NCI-H82 treated with DMSO at 0.1 percent for 48 hours (cell line): Measurements from ENCODE around the gene TTC9.

Experiments
- DNase-seq: peaks from one replicate; lab custom pipeline; 2025; ENCODE audit not compliant: unreplicated experiment; lab: John Stamatoyannopoulos, UW

Gene TTC9

DNA sequence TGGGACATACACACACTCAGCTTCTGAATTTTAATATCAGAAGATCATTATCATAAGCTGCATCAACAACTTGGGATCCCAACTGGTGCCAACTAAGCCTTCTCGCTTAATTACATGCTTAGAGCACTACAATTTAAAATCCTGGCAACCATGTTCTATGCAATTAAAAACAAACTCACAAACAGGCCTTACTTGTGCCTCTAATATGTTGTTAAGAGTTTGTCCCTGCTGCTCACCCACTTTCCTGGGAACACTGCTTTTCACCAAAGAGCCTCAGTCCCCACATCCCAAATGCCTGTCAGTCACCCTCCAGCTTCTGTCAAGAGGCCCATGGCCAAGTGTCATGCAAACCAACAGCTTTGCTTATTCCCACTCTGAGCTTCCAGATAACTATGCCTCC lies 69.7 kb downstream of the TTC9 start:
- no peak for DNase-seq

DNA sequence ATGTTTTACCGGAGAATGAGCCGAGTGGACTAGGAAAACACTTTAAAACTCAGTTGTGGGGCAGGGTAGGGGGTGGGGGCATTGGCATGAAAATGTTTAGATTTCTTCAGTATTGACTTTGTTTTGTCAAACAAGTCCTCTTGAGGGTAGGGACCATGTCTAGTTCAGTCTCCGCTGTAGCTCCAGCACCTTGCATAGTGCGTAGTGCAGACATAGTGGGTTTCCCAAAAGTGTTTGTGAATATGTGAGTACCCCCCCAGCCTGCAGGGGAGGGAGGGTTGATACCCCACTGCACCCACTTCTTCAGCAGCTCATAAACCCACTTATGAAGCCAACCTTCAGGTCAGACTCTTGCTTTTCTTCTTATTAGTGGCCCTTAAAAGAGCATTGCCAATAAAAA lies 71.4 kb downstream of the TTC9 start:
- DNase-seq: no peak

DNA sequence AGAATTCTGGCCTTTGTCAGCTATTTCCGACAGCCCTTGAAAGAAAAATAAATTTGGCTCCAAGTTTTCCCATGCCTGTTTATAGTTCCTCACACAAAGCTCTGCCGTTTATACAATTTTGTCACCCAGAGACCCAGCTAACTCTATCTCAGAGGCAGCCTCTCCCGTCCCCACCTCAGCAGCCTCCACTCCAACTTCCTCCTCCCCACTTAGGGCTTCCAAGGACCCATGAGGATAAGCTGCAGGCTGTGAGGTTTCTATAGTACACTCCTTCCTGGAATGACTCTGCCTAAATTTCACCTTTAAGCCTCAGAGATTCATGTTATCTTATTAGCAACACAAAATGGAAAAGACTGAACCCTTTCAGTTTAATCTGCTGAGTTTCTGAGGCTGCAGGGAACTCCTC lies 71.8 kb downstream of the TTC9 start:
- no peak for DNase-seq

DNA sequence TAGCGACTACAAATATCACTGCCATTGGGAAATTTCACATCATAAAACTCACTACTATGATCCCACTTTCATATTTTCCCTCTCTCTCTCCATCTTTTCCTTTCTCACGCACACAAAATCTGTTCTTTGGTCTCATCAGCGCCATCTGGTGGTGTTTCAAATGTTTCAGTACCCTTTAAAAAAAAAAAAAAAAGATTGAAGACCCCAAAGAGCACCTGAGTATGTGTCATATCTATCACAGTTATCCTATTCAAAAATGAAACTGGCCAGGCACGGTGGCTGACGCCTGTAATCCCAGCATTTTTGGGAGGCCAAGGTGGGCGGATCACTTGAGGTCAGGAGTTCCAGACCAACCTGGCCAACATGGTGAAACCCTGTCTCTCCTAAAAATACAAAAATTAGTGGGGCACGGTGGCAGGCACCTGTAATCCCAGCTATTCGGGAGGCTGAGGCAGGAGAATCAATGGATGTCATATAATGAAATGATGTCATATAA lies 72.4 kb downstream of the TTC9 start:
- DNase-seq: peak; percentile 58

DNA sequence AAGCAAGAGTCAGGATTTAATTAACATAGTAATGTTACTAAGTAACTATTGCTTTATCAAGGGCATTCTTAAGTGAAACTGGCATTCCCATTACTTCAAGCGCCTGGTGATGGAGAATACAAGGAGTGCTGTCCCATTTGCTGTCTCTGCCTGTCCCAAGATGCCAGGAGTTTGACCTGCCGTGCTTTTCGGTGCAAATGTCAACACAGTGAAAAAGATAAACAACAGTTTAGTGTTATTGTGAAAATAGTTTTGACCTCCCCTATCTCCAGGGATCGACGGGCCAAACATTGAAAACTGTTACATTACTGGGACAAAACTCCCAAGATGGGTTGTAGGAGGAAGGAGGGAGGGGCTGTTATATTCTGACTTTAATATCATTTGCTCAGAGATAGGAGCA lies 74.8 kb downstream of the TTC9 start:
- DNase-seq: no peak

DNA sequence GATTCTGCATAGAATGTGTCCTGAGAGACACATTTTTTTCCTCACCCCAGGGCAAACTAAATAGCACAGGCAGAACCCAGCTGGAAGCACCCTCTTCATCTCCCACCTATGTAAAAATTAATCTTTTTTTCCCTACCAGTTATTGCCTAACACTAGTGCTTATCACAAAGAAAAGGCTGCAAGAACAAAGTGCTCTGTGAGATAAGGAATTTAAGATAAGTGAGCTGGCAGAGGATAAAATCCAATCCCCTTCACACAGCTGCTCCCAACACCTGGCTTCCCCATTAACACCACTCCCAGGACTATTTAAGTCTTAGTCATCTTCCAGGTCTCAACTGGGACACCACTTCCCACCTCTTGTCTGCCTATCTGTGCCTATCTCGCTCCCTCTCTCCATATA lies 75.2 kb downstream of the TTC9 start:
- DNase-seq: peak; percentile 62

DNA sequence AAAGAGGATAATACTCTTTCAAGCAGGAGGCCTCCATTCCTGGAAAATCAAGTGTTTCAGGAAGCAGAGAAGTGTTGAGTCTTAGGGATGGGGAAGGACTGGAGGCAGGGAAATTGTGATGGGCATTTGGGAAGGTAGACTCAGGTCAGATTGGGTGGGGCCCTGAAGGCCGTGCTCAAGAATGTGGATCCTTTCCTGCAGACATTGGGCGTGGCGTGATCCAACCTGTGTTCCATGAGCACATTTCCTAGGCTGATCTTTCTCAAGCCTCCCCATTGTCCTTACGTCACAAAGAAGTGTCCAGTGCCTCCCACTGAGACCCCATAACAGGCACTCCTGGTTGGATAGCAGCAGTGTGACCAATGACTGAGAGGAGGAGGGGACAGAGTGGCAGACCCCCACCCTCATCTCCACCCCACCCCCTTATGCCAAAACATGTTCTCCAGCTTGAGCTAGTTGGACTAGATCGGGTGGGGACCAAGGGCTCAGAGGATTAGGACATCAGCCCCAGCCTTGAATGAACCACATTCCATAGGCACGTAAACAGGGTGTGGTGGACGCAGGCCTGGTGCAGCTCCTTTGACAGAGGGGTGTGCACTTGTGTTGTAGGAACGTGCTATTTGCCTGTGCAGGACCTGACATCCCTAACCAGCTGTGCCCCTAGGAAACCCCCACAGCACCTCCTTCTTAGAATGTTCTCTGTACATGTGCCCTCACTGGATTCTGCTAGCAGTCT lies 76.8 kb downstream of the TTC9 start:
- no peak for DNase-seq

DNA sequence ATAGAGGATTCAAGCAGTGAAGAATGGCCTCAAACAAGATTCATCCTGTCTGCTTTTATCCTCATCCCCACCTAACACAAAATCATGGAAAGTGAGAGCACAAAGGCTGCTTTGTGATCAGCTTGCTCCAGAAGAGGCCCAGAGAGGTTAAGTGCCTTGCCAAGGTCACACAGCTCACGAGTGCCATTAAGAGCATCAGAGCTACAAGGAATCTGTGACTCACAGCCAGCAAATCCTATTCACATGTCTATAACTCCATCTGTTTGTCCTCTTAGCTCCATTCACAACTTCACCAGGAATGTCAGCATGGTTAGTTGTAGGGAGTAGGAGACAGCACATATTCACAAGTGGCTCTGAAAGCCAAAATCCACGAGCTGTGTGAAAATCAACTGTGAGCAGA lies 79.8 kb downstream of the TTC9 start:
- DNase-seq: no peak

DNA sequence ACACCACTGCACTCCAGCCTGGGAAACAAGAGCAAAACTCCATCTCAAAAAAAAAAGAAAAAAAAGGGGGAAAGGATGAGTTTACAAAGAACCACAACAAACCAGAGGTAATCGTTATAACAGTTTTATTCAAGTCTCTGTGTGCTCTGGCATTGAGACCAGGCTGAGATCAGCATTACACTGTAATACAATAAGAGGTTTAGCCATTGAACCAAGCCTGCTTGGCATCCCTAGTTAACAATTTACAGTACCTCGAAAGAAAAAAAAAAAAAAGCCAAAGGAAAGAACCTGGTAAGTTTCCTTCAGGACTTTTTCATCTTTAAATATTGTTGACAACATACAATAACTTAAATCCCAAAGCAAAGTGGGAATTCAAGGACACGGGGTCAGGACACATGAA lies 80.7 kb downstream of the TTC9 start:
- no peak for DNase-seq

DNA sequence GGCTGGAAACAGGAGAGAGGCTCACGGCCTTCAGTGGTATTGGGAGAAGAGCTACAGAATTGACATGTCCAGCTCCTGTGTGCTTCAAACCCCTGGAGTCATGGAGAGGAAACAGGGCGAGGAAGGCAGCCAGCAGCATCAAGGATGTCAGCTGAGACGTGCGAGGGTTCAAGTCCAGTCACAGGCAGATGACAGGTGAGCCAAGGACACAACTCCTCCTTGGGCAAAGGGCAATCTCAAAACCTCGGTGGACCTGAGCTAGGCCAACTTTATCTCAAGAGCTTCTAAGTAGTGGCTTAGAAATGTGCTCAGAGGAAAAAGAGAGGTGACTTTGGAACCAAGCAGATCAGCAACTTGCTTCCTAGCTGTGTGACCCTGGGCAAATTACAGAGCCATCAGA lies 81.6 kb downstream of the TTC9 start:
- no peak for DNase-seq

DNA sequence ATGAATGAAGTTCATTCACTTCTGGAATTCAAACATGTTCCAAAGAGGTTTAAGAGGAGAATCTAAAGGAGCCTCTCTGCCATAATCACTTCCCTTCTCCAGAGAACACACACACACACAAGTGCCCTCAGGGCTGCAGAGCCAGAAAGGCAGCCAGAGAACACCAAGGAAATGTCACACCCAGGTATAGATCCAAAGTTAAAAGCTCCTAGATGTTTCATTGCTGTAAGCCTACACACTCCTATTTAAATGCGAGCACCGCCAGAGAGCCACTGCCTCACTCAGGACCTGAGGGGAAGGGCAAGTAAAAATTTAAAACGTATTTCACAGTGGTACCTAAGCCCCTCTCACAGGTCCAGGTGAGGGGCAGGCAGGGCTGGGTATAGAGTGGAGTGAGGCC lies 82.4 kb downstream of the TTC9 start:
- no peak for DNase-seq

DNA sequence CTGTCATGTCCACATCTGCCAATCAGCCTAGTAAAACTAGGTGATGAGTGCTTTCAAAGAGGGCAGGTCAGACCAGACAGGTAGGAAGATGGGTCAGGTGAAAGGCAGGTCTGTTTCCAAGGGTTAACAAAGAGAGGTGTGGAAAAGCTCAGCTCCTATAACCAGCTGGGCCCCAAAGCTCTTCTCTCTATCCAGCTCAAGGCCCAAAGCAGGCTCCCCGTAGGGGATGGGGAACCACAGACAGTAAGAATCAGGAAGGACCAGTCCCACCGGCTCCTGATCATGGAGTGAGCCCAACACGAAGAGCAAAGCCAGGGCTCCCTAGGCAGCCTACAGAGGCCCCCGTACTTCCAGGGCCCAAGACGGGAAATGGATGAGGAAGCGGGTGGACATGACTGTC lies 83.2 kb downstream of the TTC9 start:
- DNase-seq: no peak
